Posterior vena cava (tissue), 2 donors: ENCODE data around the gene DOK5. TPM values are rescaled to one million over a fixed set of nuclear protein-coding genes. Genes with fewer than 3 reads are reported as not detected.

Experiments
- DNase-seq: peaks from one replicate; pipeline ENCODE4 v3.0.0-alpha.2; 2020; ENCODE audit warnings: low spot score
- intact Hi-C, 2 donors: fragments of 100-400 bp; cut with DNase I; formaldehyde crosslinking; loops; one replicate each; pipeline versions ENCODE4 v1.14.1 to v1.14.2; 2022 to 2023
- total RNA-seq, 2 donors: library from RNA; stranded (reverse); fragmentation: NEBNext Ultra II Directional; extraction: Animal tissue kit (Norgen Biotek cat#: 25700); gene quantifications; one replicate each; pipeline ENCODE4 v1.2.1, GENCODE V29; 2021
- donor health status: DM: yes; HTN: yes; CAD: no.
- donor health status: DM: yes; HTN: yes; CAD: no.

The DOK5 gene
- total RNA-seq, 2 donors from 2014 or later: 4.4 to 6.1 TPM

DNA sequence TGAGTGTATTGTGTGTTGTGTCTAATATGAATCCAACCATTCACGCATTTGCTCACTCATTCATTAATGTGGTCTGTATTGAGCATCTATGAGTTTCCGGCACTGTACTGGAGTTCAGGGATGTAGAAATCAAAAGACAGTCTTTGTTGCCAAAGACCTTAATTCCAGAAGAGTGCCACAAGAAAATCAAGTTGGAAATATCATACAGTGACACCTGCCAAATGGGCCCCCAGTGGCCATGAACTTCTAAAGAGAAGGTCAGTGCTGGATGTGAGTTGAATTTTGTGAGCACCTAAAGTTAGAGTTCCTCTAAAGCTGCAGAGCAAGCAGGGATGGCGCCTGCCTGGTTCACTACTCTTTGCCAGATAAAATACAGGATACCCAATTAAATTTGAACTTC is 175.9 kb downstream of the DOK5 start:
- intact Hi-C loops: no loop called here
- DNase-seq: no peak

DNA sequence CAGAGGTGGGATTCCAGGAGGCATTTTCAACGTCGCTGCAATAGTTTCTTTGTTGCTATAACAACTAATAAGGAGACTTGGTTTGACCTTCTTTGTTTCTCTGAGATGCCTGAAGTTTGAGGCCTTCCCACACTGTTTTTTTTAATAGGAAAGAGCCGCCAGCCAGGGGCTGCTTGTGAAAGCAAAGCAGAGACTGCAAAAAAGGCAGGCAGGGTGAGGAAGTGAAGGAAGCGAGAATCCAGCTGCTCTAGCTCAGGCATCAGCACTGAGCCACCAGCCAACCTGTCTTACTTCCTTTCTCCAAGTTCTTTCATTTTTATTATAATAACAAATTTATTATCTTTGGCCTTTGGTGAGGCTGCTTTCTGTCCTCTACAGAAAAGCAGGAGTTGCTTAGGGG is 179.1 kb downstream of the DOK5 start:
- intact Hi-C loops: loop anchor here in 1 of 2 donors (2.0 kb wide), 1 partner anchor 76 kb away; no protein-coding TSS in a partner anchor
- no peak for DNase-seq

- intact Hi-C loops: no loop called here
- DNase-seq: no peak
These were observed 182.0 kb downstream of the DOK5 start for GRCh38 chr20:54657268-54657826.

DNA sequence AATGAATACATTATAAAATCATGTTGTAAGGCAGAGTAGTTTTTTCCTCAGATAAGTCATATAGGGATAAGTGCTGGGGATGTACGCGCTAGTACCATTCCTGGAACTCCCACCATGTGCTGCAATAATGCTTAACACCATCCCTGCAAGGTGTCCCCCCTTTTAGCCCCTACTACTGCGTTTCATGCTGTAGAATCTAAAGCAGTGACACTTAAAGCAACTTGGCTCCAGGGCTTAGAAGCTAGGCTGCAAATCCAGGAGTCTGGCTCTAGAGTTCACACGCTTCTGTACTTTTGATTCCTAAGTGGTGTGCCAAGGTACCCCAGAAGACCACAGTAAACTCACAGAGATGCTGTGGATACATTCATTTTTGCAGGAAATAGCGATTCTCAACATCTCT is 183.1 kb downstream of the DOK5 start:
- no peak for DNase-seq
- intact Hi-C loops: no loop called here

DNA sequence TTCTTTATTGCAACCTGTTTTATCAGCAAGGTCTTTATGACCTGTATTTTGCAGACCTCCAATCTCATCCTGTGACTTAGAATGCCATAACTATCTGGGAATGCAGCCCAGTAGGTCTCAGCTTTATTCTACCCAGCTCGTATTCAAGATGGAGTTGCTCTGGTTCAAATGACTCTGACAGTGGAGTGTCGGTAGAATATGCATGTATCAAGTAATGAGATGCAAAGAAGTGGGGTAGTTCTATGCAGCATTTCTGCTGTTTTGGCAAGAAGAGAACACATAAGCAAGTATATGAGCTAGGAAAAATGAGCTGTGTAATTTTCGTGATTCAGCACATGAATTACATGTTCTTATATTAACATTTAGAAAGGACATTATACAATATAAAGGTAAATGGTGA is 185.9 kb downstream of the DOK5 start:
- DNase-seq: no peak
- intact Hi-C loops: loop anchor here in 1 of 2 donors (5.0 kb wide), 1 partner anchor 839 kb away; no protein-coding TSS in a partner anchor

GRCh38 chr20:54661880-54662465 is 186.6 kb downstream of the DOK5 start:
- intact Hi-C loops: loop anchor here in 1 of 2 donors (5.0 kb wide), 1 partner anchor 840 kb away; no protein-coding TSS in a partner anchor
- no peak for DNase-seq

DNA sequence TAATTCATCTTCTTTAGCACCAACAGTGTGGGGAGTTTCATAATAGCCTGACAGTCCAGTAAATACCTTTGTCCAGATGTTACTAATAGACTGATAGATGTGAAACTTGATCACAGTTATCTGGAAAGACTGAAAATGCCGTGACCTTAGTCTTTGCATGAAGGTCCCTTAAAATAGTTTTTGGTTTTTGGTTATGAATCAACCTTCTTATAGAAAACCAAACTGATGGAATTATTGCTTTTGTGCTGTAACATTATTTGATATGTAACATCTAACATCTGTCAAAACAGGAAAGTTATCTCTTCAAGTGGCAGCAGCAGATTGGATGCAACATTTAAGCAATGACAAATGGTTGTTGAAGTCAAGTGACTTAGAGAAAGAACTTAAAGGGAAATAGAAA is 190.4 kb downstream of the DOK5 start:
- no peak for DNase-seq
- intact Hi-C loops: no loop called here

DNA sequence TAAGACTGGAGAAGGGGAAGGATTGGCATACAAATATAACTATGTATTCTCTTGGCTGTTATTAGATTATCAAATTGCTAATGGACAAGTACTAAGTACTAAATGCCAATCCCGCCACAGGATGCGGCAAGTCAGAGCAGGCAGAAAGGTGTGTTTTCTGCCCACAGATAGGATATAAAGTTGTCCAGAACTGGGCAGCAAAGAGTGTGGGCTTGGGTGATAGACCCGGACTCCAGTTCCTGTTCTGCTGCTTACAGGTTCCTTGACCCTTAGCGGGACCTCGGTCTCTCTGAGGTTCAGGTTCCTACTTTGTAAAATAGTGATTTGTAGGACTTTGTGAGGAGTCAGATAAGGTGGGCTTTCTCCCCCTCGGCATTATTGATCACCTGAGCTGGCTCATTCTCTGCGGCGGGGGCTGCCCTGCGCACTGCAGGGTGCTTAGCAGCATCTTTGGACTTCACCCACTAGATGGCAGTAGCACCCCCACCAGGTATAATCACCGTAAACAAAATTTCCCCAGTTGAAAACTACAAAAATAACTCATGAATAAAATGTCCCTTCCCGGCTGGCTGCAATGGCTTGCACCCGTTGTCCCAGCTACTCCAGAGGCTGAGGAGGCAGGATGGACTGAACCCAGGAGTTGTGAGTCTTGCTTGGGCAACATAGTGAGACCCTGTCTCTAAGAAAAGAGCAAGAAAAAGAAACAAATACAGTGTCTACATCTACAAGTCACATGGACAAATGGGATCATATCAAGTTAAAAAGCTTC is 193.1 kb downstream of the DOK5 start:
- DNase-seq: no peak

DNA sequence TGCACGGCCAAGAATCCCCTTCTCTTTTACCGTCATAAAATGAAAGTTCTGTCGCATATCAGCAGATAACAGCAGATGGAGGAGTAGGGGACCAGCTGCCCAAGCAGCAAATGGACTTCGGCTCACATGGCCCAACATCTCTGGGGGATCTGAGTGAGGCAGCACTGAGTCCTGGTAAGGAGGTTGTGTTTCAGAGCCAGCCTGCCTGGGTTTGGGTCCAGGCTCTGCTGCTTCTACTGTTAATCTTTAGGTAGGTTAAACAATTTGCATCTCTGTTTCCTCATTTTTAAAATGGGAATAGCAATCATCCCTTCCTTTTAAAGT is 193.6 kb downstream of the DOK5 start:
- DNase-seq: no peak
- intact Hi-C loops: no loop called here

More for the DNA sequence above, 193.1 kb downstream of the DOK5 start:
- intact Hi-C loops: no loop called here

DNA sequence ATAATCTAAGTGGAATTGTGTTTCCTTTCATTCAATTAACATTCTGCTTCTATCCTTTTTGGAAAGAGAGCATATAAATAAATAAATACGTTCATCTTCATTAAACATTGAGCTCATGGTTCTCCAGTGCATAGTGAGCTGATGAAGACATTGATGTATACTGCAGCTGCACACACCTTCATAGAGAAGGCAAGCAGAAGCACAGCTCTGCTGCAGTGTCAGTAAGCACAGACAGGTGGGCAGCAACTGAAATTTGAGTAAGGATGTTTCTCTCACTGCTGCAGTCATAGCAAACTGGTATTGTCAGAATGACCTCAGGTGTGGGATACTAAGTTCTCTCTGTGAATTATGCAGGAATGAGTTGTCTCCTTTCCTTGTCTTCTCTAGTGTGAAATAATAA is 202.9 kb downstream of the DOK5 start:
- intact Hi-C loops: no loop called here
- DNase-seq: no peak

GRCh38 chr20:54680439-54680838 is 205.0 kb downstream of the DOK5 start:
- no peak for DNase-seq
- intact Hi-C loops: no loop called here

DNA sequence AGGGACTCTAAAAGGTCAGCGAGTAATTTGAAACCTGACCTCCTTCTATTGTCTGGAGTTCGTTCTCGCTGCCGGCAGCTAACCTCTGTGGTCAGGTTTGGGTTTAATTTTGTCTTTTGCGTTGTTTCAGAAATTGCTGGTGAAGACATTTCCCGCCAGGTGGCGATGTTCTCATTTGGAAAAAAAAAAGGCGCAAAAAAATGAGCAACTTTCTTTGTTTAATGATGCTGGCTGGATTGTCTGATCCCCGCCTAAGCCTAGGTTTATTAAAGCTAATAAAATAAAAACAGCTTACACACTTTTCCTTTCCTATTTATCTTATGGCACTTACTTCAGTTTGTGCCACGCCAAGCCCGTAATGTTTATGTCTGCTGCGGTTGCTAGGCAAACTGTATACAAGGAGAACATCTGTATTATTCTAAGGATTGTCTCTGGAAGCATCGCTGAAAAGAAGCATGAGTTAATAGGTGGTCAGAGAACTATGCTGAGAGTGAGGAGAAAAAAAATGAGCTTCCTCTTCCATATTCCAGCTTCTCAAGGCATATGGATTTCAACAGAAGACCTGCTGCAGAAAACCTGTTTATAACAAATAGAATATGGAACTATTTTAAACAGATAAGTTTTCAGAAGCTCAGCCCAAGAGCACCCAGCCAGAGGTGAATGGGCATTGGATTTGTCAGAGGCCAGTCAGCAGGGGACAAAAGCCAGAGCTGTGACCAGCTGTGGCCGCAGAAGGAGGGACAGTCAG is 205.7 kb downstream of the DOK5 start:
- DNase-seq: no peak

DNA sequence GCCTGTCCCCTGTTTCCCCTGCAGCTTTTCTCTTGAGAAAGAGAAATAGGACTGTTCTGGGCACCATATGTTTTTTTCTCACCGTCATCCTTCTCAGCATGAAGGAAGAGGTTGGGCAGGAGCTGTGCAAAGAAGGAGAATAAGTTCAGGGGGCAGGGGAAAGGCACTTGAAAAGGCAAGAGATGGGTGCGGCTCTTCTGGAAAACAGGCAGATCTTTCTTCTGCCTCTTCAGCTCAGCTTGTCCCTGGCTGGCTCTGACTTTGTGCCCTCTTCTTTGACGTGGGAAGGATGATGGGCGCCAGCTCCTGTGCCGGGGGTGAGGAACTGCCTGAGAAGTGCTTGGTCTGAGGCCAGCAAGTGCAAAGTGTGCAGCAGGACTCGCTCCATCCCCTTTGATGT is 206.5 kb downstream of the DOK5 start:
- intact Hi-C loops: no loop called here
- no peak for DNase-seq

More for the DNA sequence above, 205.7 kb downstream of the DOK5 start:
- intact Hi-C loops: no loop called here

GRCh38 chr20:54688476-54688875 is 213.1 kb downstream of the DOK5 start:
- DNase-seq: no peak
- intact Hi-C loops: no loop called here

GRCh38 chr20:54690323-54690722 is 214.9 kb downstream of the DOK5 start:
- intact Hi-C loops: no loop called here
- DNase-seq: no peak

DNA sequence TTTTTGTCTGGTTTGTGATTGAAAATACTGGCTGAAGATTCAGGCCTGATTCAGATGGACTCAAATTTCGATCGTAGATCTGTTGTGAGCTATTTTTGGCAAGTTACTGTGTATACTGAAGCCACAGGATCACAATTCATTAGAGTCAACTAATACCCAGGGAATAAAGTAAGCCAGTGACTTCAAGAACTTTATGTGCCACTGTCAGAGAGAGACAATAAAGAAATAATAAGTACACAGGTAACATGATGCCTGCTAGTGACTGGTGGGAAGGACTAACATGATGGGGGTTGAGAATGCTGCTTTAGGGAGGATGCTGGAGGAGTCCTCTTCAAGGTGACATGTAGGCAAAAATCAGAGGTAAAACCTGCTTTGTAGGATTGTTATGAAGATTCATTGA is 215.9 kb downstream of the DOK5 start:
- intact Hi-C loops: no loop called here
- no peak for DNase-seq

GRCh38 chr20:54692168-54692887 is 216.9 kb downstream of the DOK5 start:
- DNase-seq: no peak
- intact Hi-C loops: no loop called here

GRCh38 chr20:54694516-54694915 is 219.1 kb downstream of the DOK5 start:
- intact Hi-C loops: no loop called here
- no peak for DNase-seq

GRCh38 chr20:54698373-54698772 is 223.0 kb downstream of the DOK5 start:
- no peak for DNase-seq
- intact Hi-C loops: no loop called here
